ENCODE data around the gene XXYLT1.
"Not testable (repeated sequence)": the region's sequence is repeated elsewhere in the genome, so short reads cannot be mapped to it uniquely, and the experiment has no call there.

XXYLT1 gene

GRCh38 chr3:195063581-195064193 lies 207.3 kb downstream of the XXYLT1 start:
- no peak for DNase-seq (ENCODE audit: low read depth)

GRCh38 chr3:195062866-195063540 lies 208.0 kb downstream of the XXYLT1 start:
- DNase-seq (ENCODE audit: low read depth) = no peak

GRCh38 chr3:195061756-195062655 lies 209.0 kb downstream of the XXYLT1 start:
- no peak for DNase-seq (ENCODE audit: low read depth)

- no peak for DNase-seq (ENCODE audit: low read depth)
Measured at GRCh38 chr3:195060531-195061291, 210.2 kb downstream of the XXYLT1 start.

GRCh38 chr3:195060217-195060481 lies 210.8 kb downstream of the XXYLT1 start:
- DNase-seq (ENCODE audit: low read depth) = no peak

- DNase-seq (ENCODE audit: low read depth) = no peak
Measured at GRCh38 chr3:195059471-195060216, 211.3 kb downstream of the XXYLT1 start.

- no peak for DNase-seq (ENCODE audit: low read depth)
Measured at GRCh38 chr3:195059006-195059350, 212.0 kb downstream of the XXYLT1 start.

- no peak for DNase-seq (ENCODE audit: low read depth)
Measured at GRCh38 chr3:195058336-195059005, 212.5 kb downstream of the XXYLT1 start.

GRCh38 chr3:195057716-195058115 lies 213.2 kb downstream of the XXYLT1 start:
- DNase-seq (ENCODE audit: low read depth) = no peak

- DNase-seq (ENCODE audit: low read depth) = no peak
Measured at GRCh38 chr3:195056506-195056905, 214.5 kb downstream of the XXYLT1 start.

GRCh38 chr3:195054311-195054710 lies 216.6 kb downstream of the XXYLT1 start:
- DNase-seq (ENCODE audit: low read depth) = no peak

- no peak for DNase-seq (ENCODE audit: low read depth)
Measured at GRCh38 chr3:195052939-195053338, 218.0 kb downstream of the XXYLT1 start.

GRCh38 chr3:195050296-195050695 lies 220.7 kb downstream of the XXYLT1 start:
- not testable (repeated sequence) for DNase-seq (ENCODE audit: low read depth)

GRCh38 chr3:195048059-195048905 lies 222.7 kb downstream of the XXYLT1 start:
- no peak for DNase-seq (ENCODE audit: low read depth)

- no peak for DNase-seq (ENCODE audit: low read depth)
Measured at GRCh38 chr3:195047536-195047935, 223.4 kb downstream of the XXYLT1 start.

GRCh38 chr3:195046441-195046840 lies 224.5 kb downstream of the XXYLT1 start:
- DNase-seq (ENCODE audit: low read depth) = no peak

- DNase-seq (ENCODE audit: low read depth) = no peak
Measured at GRCh38 chr3:195045481-195046210, 225.3 kb downstream of the XXYLT1 start.

GRCh38 chr3:195044411-195044810 lies 226.5 kb downstream of the XXYLT1 start:
- no peak for DNase-seq (ENCODE audit: low read depth)

- no peak for DNase-seq (ENCODE audit: low read depth)
Measured at GRCh38 chr3:195043607-195044339, 227.2 kb downstream of the XXYLT1 start.
